Right lobe of liver (tissue), 4 donors: Measurements from ENCODE around the gene ESR2.

Experiments used
- POLR2A ChIP-seq: fragments of 450-650 bp; IDR thresholded peaks from one replicate; pipeline ENCODE4 v1.6.1; 2017; ENCODE audit warnings: antibody characterized with exemption, mild to moderate bottlenecking
- TF ChIP-seq, protein P1 (sequence below), 4 donors: fragments of 200-600 bp in 3 of 4; fragments of 450-650 bp in 1 of 4; IDR thresholded peaks; one replicate each; pipeline versions ENCODE4 v1.5.1 to v1.8.0; 2016 to 2022; ENCODE audit warnings: antibody characterized with exemption in 4 of 4, mild to moderate bottlenecking in 2 of 4
- donor health status: DM: no; HTN: no; CAD: no.
- donor health status: DM: no; HTN: no; CAD: no.
- donor health status: DM: no; HTN: yes; CAD: no.

DNA sequence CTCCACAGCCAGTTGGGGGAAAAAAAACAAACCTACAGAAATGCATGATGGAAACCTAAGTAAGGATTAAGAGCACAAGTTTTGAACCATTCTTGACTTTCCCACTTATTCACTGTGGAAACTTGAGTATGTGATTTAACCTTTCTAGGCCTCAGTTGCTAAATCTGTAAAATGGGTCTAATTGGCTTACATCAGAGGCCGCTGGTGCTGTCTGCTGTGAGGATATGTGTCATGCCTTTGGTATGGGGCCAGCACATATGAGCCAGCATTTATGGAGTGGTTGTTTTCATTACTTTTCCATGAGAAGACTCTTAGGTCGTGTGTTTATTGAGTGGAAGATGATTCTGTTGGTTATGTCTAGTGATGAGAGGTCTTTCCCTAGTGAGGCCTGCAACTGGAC lies 102.4 kb downstream of the ESR2 start:
- TF ChIP-seq, protein P1, sequence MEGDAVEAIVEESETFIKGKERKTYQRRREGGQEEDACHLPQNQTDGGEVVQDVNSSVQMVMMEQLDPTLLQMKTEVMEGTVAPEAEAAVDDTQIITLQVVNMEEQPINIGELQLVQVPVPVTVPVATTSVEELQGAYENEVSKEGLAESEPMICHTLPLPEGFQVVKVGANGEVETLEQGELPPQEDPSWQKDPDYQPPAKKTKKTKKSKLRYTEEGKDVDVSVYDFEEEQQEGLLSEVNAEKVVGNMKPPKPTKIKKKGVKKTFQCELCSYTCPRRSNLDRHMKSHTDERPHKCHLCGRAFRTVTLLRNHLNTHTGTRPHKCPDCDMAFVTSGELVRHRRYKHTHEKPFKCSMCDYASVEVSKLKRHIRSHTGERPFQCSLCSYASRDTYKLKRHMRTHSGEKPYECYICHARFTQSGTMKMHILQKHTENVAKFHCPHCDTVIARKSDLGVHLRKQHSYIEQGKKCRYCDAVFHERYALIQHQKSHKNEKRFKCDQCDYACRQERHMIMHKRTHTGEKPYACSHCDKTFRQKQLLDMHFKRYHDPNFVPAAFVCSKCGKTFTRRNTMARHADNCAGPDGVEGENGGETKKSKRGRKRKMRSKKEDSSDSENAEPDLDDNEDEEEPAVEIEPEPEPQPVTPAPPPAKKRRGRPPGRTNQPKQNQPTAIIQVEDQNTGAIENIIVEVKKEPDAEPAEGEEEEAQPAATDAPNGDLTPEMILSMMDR (IDR thresholded peaks at IDR 0.05): no peak
- no peak for TF ChIP-seq POLR2A
